ENCODE results near the gene ACOT6. TPM values are rescaled to one million over a fixed set of nuclear protein-coding genes. Genes with fewer than 3 reads are reported as not detected.

Gene ACOT6, protein sequence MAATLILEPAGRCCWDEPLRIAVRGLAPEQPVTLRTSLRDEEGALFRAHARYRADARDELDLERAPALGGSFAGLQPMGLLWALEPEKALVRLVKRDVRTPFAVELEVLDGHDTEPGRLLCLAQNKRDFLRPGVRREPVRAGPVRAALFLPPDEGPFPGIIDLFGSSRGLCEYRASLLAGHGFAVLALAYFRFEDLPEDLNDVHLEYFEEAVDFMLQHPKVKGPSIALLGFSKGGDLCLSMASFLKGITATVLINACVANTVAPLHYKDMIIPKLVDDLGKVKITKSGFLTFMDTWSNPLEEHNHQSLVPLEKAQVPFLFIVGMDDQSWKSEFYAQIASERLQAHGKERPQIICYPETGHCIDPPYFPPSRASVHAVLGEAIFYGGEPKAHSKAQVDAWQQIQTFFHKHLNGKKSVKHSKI
- total RNA-seq = 0.30 TPM in 1 of 2 replicates, not detected in the other

DNA sequence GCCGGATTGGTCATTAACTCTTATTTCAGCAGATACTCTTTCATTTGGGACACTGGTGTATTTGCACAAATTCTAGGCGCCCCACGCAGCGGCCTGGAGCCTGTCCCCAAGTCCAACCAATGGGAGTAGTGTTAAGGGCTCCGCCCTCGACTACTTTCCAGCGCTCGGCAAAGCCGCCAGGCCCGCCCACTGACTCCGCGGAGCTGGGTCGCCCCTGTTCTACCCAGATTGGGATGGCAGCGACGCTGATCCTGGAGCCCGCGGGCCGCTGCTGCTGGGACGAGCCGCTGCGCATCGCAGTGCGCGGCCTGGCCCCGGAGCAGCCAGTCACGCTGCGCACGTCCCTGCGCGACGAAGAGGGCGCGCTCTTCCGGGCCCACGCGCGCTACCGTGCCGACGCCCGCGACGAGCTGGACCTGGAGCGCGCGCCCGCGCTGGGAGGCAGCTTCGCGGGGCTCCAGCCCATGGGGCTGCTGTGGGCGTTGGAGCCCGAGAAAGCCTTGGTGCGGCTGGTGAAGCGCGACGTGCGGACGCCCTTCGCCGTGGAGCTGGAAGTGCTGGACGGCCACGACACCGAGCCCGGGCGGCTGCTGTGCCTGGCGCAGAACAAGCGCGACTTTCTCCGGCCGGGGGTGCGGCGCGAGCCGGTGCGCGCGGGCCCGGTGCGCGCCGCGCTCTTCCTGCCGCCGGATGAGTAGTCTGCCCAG, at the start of gene ACOT6:
Gene ACOT6, plus strand, starts transcription at position 179 of the 707 bp plus-strand sequence. Its CDS starts 55 bp downstream, at position 234.

GRCh38 chr14:73569185-73569958, 42.9 kb upstream of the ACOT6 start, which contains the start of gene ACOT2:
ACOT2 (plus strand) TSS chr14:73569213; CDS start chr14:73569241, 28 bp downstream.

GRCh38 chr14:73591690-73592449, 20.4 kb upstream of the ACOT6 start, which contains the start of gene ACOT4:
ACOT4 (plus strand) TSS chr14:73591873; CDS start chr14:73591960, 87 bp downstream.

GRCh38 chr14:73644531-73645247, 32.4 kb downstream of the ACOT6 start, which contains the start of gene DNAL1:
DNAL1 (plus strand) TSS chr14:73644986; CDS start chr14:73645040, 54 bp downstream.

Other genes with a start within 250 kb of the ACOT6 start
- 30.9 and 33.5 TPM in 2 replicates for gene NUMB, start 154.0 kb upstream of the ACOT6 start, total RNA-seq
- gene RIOX1, start 121.6 kb upstream of the ACOT6 start, total RNA-seq = 24.0 and 28.1 TPM in 2 replicates
- gene ACOT1, start 75.4 kb upstream of the ACOT6 start, total RNA-seq = 1.3 and 1.8 TPM in 2 replicates
- gene HEATR4, start 53.6 kb upstream of the ACOT6 start, total RNA-seq = 0.15 TPM in 1 of 2 replicates, not detected in the other
- gene ACOT2, start 43.3 kb upstream of the ACOT6 start, total RNA-seq = 7.8 and 10.3 TPM in 2 replicates
- gene ACOT4, start 20.6 kb upstream of the ACOT6 start, total RNA-seq = under 0.01 and 0.61 TPM in 2 replicates
- gene DNAL1, start 32.5 kb downstream of the ACOT6 start, total RNA-seq = 6.2 and 12.0 TPM in 2 replicates
- 21.1 and 22.7 TPM in 2 replicates for gene PNMA1, start 101.9 kb downstream of the ACOT6 start, total RNA-seq
- 1.9 and 2.1 TPM in 2 replicates for gene PTGR2, start 239.3 kb downstream of the ACOT6 start, total RNA-seq